GM13977 (cell line): ENCODE results near the gene HPSE2.

Source experiments
- DNase-seq: peaks from one replicate; pipeline ENCODE4 v3.0.0; 2012; ENCODE audit warnings: low spot score
- CTCF ChIP-seq: IDR thresholded peaks from 2 replicates; pipeline ENCODE4 v1.5.1; 2012; ENCODE audit warnings: mild to moderate bottlenecking, control low read depth; ENCODE audit not compliant: insufficient read depth; ENCODE audit errors: extremely low read depth, missing control alignments
- in situ Hi-C: fragments of 300-500 bp; cut with MboI; formaldehyde crosslinking; loops from one replicate; pipeline ENCODE4 v1.12.0; 2022; ENCODE audit warnings: low sequenced_read_pairs, low pct_unique_long_range_greater_than_20kb, mixed read lengths, inconsistent platforms; ENCODE audit not compliant: unreplicated experiment

HPSE2 gene

GRCh38 chr10:98667081-98667480 lies 568.6 kb downstream of the HPSE2 start:
- TF ChIP-seq CTCF = no peak
- no peak for DNase-seq
- in situ Hi-C loops = loop anchor here (10.0 kb wide), 1 partner anchor 202 kb away; no protein-coding TSS in a partner anchor

DNA sequence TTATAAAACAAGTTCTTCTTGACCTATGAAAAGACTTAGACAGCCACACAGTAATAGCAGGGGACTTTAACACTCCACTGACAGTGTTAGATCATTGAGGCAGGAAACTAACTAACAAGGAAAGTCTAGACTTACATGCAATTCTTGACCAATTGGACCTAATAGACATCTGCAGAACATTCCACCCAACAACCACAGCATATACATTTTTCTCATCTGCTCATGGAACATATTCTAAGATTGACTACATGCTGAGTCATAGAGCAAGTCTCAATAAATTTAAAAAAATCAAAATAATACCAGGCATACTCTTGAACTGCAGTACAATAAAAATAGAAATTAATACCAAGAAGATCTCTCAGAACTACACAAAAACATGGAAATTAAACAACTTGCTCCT lies 569.4 kb downstream of the HPSE2 start:
- no peak for TF ChIP-seq CTCF
- in situ Hi-C loops = loop anchor here (10.0 kb wide), 1 partner anchor 201 kb away; no protein-coding TSS in a partner anchor
- no peak for DNase-seq

DNA sequence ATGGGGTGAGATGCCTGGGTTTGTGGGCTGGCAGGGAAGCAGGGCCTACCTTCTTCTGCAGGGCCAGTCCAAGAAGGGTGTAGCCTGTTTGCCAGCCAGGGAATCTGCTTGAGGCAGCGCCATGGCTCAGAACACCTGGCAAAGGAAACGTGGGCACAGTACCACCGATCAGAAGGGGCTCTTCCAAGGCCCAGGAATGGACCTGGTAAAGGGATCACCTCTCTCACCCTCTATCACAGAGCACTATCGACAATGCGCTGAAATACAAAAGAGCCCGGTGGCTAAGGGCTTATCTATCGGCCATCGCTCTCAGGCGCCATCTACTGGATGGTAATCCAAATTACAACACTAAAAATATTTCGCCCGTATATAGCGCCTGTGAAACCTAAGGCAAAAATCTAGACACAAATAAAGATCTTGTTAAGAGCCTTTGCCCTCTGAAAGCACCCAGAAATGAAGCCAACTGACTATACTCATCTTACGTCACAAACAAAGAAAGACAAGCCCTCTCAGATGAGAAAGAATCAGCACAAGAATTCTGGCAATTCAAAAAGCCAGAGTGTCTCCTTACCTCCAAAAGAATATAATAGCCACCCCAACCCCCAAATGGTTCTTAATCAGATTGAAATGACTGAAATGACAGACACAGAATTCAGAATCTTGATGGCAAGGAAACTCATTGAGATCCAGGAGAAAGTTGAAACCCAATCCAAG lies 571.2 kb downstream of the HPSE2 start:
- peak; percentile 43 for DNase-seq
- in situ Hi-C loops = loop anchor here (10.0 kb wide), 1 partner anchor 200 kb away; no protein-coding TSS in a partner anchor
- TF ChIP-seq CTCF = peak; percentile 63

DNA sequence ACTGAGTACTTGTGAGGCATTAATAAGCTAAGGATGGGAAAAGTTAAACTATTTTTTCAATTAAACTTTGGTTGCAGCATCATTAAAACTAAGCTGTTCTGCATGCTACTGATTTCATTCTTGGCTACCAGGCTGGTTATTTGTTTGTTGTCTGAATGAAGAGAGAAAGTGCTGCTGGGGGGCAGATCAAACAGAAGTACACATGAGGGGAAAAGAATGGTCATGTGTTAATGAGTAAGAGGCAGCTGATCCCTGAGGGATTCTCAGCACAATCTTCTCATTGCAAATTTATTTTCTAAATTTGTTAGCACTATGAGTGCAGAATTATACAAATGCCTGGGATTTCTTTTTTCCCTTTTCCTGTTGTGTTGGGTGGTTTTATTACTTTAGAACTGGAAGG lies 575.7 kb downstream of the HPSE2 start:
- no peak for DNase-seq
- no peak for TF ChIP-seq CTCF
- in situ Hi-C loops = loop anchor here (10.0 kb wide), 1 partner anchor 195 kb away; no protein-coding TSS in a partner anchor

DNA sequence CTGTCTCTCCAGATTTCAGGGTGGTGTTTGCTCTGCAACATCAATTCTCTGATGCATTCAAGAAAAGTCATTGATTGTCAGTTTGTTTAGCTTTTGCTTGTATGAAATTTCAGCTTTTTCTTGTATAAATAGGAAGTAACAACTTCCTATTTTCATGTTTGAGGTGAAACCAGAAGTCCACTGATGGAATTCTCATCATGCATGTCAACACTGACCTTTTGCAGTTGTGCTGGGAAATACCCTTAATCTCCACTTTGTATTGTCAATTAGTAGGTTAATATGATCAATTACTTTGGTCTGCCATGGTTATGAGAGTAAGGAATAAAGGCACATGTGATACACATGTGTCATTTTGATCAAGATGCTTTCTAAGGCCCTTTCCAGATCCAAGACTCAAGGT lies 580.2 kb downstream of the HPSE2 start:
- no peak for TF ChIP-seq CTCF
- in situ Hi-C loops = no loop called here
- DNase-seq = no peak

DNA sequence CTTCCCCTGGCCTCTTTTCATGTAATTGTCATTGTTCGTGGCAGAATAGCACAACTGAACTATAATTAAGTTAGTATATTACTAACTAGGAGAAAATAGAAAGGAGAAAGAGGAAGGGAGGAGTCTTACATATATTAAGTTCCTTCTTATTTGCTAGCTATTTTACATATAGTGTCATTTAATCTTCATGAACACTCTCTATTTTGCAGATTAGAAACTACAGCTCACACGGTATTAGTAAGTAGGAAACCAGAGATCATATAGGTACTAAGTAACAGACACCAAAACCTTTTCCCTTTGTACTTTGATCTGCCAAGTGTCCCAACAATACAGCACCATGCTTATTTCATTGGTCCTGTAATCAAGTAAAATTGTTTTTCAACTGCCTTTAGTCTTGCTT lies 586.5 kb downstream of the HPSE2 start:
- in situ Hi-C loops = no loop called here
- no peak for DNase-seq
- no peak for TF ChIP-seq CTCF
